ENCODE data around the gene GIPC3.

- TF ChIP-seq CTCF (IDR thresholded peaks at IDR 0.05) (no peak), POLR2A (IDR thresholded peaks at IDR 0.05) (no peak)
These were observed 36.9 kb downstream of the GIPC3 start for GRCh38 chr19:3622224-3622623.

Measured in right lobe of liver (tissue), 4 donors.